H9 (cell line): ENCODE results near the gene DGCR8. TPM values are rescaled to one million over a fixed set of nuclear protein-coding genes. Genes with fewer than 3 reads are reported as not detected.

ENCODE experiments used
- DNase-seq: peaks from one replicate; pipeline ENCODE4 v3.0.0-alpha.2; 2017
- H2AFZ ChIP-seq: one replicate; pipeline ENCODE4 v1.6.1; 2013; ENCODE audit warnings: mild to moderate bottlenecking, low read length, control low read depth, moderate library complexity
- H2AK5ac ChIP-seq: 2 replicates; pipeline ENCODE4 v1.6.1; 2013; ENCODE audit warnings: low read length, control low read depth, mixed read lengths; ENCODE audit not compliant: insufficient read length
- H2BK120ac ChIP-seq: one replicate; pipeline ENCODE4 v1.6.1; 2013; ENCODE audit warnings: low read depth, mild to moderate bottlenecking, low read length, control low read depth, inconsistent platforms; ENCODE audit not compliant: poor library complexity, severe bottlenecking
- H2BK12ac ChIP-seq: 2 replicates; pipeline ENCODE4 v1.6.1; 2013; ENCODE audit warnings: low read length, control low read depth, mixed read lengths, low read depth; ENCODE audit not compliant: insufficient read length
- H2BK15ac ChIP-seq: 2 replicates; pipeline ENCODE4 v1.6.1; 2013; ENCODE audit warnings: low read depth, low read length, control low read depth
- H2BK20ac ChIP-seq: one replicate; pipeline ENCODE4 v1.6.1; 2013; ENCODE audit warnings: low read depth, mild to moderate bottlenecking, low read length, control low read depth, inconsistent platforms; ENCODE audit not compliant: poor library complexity, severe bottlenecking
- H2BK5ac ChIP-seq: 2 replicates; pipeline ENCODE4 v1.6.1; 2013; ENCODE audit warnings: low read length, control low read depth, mixed read lengths; ENCODE audit not compliant: insufficient read length
- H3K14ac ChIP-seq: 2 replicates; pipeline ENCODE4 v1.6.1; 2013; ENCODE audit warnings: low read length, control low read depth; ENCODE audit not compliant: insufficient read depth
- H3K18ac ChIP-seq: 2 replicates; pipeline ENCODE4 v1.6.1; 2013; ENCODE audit warnings: low read depth, mild to moderate bottlenecking, mixed read lengths, low read length, control low read depth; ENCODE audit not compliant: insufficient read length
- H3K23ac ChIP-seq: 2 replicates; pipeline ENCODE4 v1.6.1; 2013; ENCODE audit warnings: low read length, control low read depth, mixed read lengths, low read depth; ENCODE audit not compliant: insufficient read length
- H3K23me2 ChIP-seq: 2 replicates; pipeline ENCODE4 v1.6.1; 2013; ENCODE audit warnings: low read depth, mild to moderate bottlenecking, mixed read lengths, low read length, control low read depth; ENCODE audit not compliant: insufficient read length, poor library complexity, severe bottlenecking
- H3K27ac ChIP-seq: 2 replicates; pipeline ENCODE4 v1.5.1; 2013; ENCODE audit warnings: low read length, control low read depth, mixed read lengths, low read depth; ENCODE audit not compliant: insufficient read length
- H3K27me3 ChIP-seq: 2 replicates; pipeline ENCODE4 v1.6.1; 2013; ENCODE audit warnings: low read length, control low read depth, inconsistent platforms; ENCODE audit not compliant: insufficient read depth
- H3K4ac ChIP-seq: 2 replicates; pipeline ENCODE4 v1.6.1; 2013; ENCODE audit warnings: low read depth, mild to moderate bottlenecking, control low read depth, inconsistent platforms, low read length, moderate library complexity
- H3K4me1 ChIP-seq: 2 replicates; pipeline ENCODE4 v1.6.1; 2013; ENCODE audit warnings: low read length, control low read depth, inconsistent platforms; ENCODE audit not compliant: insufficient read depth
- H3K4me2 ChIP-seq: 2 replicates; pipeline ENCODE4 v1.6.1; 2013; ENCODE audit warnings: low read length, control low read depth, mixed read lengths; ENCODE audit not compliant: insufficient read length, insufficient read depth
- H3K56ac ChIP-seq: 2 replicates; pipeline ENCODE4 v1.6.1; 2013; ENCODE audit warnings: low read depth, mild to moderate bottlenecking, mixed read lengths, low read length, control low read depth; ENCODE audit not compliant: insufficient read length
- H3K79me1 ChIP-seq: 2 replicates; pipeline ENCODE4 v1.6.1; 2013; ENCODE audit warnings: low read depth, mild to moderate bottlenecking, moderate library complexity, low read length, control low read depth, inconsistent platforms; ENCODE audit not compliant: insufficient read depth, poor library complexity, severe bottlenecking
- H3K79me2 ChIP-seq: 2 replicates; pipeline ENCODE4 v1.6.1; 2013; ENCODE audit warnings: low read length, control low read depth, inconsistent platforms; ENCODE audit not compliant: insufficient read depth
- H3K9ac ChIP-seq: 2 replicates; pipeline ENCODE4 v1.6.1; 2013; ENCODE audit warnings: low read length, control low read depth, mixed read lengths; ENCODE audit not compliant: insufficient read length; ENCODE audit errors: extremely low read depth
- H3K9me3 ChIP-seq: one replicate; pipeline ENCODE4 v1.6.1; 2013; ENCODE audit warnings: low read depth, low read length, inconsistent platforms; ENCODE audit not compliant: control insufficient read depth
- H3T11ph ChIP-seq: one replicate; pipeline ENCODE4 v1.6.1; 2013; ENCODE audit warnings: mild to moderate bottlenecking, low read length, control low read depth, inconsistent platforms
- H4K20me1 ChIP-seq: one replicate; pipeline ENCODE4 v1.6.1; 2013; ENCODE audit not compliant: control insufficient read depth, insufficient read length, insufficient read depth
- H4K5ac ChIP-seq: 2 replicates; pipeline ENCODE4 v1.6.1; 2013; ENCODE audit warnings: low read depth, mild to moderate bottlenecking, mixed read lengths, low read length, control low read depth; ENCODE audit not compliant: insufficient read length
- H4K8ac ChIP-seq: replicated peaks from 2 replicates; pipeline ENCODE4 v1.6.1; 2013; ENCODE audit warnings: low read length, control low read depth, mixed read lengths, low read depth; ENCODE audit not compliant: insufficient read length
- H4K91ac ChIP-seq: 2 replicates; pipeline ENCODE4 v1.6.1; 2013; ENCODE audit warnings: low read depth, mild to moderate bottlenecking, moderate library complexity, mixed read lengths, low read length, control low read depth; ENCODE audit not compliant: insufficient read length
- H3K27ac Mint-ChIP-seq, 3 experiments: 2 replicates in 2 of 3; 3 replicates in 1 of 3; pipeline ENCODE4 v1.8.0; 2020 to 2021; ENCODE audit warnings: mixed read lengths in 3 of 3, mild to moderate bottlenecking in 1 of 3, moderate library complexity in 1 of 3
- H3K27me3 Mint-ChIP-seq: 2 replicates; pipeline ENCODE4 v1.8.0; 2021; ENCODE audit warnings: low read depth, mild to moderate bottlenecking, moderate library complexity, mixed read lengths
- H3K36me3 Mint-ChIP-seq, 3 experiments: 2 replicates in 2 of 3; 3 replicates in 1 of 3; pipeline ENCODE4 v1.8.0; 2020 to 2021; ENCODE audit warnings: low read depth in 3 of 3, mixed read lengths in 3 of 3; ENCODE audit not compliant: insufficient read depth in 1 of 3
- H3K4me1 Mint-ChIP-seq, 2 experiments: 2 replicates each; pipeline ENCODE4 v1.8.0; 2020; ENCODE audit warnings: mixed read lengths in 2 of 2
- H3K4me3 Mint-ChIP-seq, 2 experiments: 2 replicates in 1 of 2; 3 replicates in 1 of 2; pipeline ENCODE4 v1.8.0; 2020 to 2021; ENCODE audit warnings: mild to moderate bottlenecking in 2 of 2, mixed read lengths in 2 of 2, moderate library complexity in 1 of 2
- H3K9me3 Mint-ChIP-seq, 2 experiments: 2 replicates in 1 of 2; 3 replicates in 1 of 2; pipeline ENCODE4 v1.8.0; 2020; ENCODE audit warnings: mild to moderate bottlenecking in 2 of 2, mixed read lengths in 2 of 2, moderate library complexity in 1 of 2
- WGBS: extraction: QIAGEN DNeasy Blood & Tissue Kit; methylation state at CpG from one replicate; pipeline ENCODE4 v1.1.7; 2013; ENCODE audit warnings: missing lambda C conversion rate, low lambda C conversion rate, mixed read lengths; ENCODE audit not compliant: insufficient read length; ENCODE audit errors: extremely low coverage; 5-methylcytosine and 5-hydroxymethylcytosine counted together
- total RNA-seq: library from RNA; stranded (reverse); gene quantifications from 2 replicates; pipeline ENCODE4 v1.2.1, GENCODE V29; 2021
- TF ChIP-seq, protein P1 (sequence below): fragments of 200-600 bp; sonication (generic); conservative IDR thresholded peaks from 3 replicates; pipeline ENCODE4 v1.8.0; 2021; ENCODE audit warnings: antibody characterized with exemption, mild to moderate bottlenecking

DGCR8 gene
- total RNA-seq, 1 experiment from 2014 or later, result 74.5 TPM

DNA sequence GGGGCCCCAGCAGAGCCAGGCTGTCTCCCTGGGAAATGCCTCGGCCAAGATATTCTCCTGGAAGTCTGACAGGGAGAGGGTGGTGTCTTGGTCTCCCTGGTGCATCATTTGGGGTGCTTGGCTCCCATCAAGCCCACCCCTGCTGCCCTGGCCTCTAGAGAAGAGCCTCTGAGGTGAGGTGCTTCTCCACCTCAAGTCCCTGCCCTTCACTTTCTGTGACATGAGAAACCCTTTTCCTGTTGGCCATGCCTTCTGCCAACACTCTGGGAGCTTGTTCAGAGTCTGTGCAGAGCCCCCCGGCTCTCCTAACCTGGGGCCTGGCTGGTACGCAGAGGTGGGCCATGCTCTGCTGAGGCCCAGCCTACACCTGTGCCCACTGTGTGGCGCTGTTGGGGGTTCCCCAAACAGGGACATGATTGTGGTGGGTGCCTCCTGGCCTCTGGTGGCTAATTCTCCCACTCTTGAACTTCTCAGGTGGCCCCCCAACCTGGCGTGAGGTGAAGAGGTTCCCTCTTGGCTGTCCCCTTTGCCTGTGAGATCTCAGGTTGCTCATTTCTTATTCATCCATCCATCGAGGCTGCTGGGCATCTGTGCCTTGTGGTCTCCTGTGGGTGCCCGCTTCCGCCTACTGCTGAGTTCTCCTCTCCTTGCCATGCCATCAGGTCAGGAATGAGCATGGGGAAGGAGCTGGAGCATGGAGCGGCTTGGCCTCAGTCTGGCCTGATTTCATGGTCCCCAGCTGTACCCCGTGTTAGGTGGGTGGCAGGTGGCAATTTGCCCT lies 19.2 kb upstream of the DGCR8 start:
- TF ChIP-seq, protein P1, sequence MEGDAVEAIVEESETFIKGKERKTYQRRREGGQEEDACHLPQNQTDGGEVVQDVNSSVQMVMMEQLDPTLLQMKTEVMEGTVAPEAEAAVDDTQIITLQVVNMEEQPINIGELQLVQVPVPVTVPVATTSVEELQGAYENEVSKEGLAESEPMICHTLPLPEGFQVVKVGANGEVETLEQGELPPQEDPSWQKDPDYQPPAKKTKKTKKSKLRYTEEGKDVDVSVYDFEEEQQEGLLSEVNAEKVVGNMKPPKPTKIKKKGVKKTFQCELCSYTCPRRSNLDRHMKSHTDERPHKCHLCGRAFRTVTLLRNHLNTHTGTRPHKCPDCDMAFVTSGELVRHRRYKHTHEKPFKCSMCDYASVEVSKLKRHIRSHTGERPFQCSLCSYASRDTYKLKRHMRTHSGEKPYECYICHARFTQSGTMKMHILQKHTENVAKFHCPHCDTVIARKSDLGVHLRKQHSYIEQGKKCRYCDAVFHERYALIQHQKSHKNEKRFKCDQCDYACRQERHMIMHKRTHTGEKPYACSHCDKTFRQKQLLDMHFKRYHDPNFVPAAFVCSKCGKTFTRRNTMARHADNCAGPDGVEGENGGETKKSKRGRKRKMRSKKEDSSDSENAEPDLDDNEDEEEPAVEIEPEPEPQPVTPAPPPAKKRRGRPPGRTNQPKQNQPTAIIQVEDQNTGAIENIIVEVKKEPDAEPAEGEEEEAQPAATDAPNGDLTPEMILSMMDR, result peak; percentile 54
- no peaks in the 10 kb centered on the region for H3K79me2 ChIP-seq
- H3K18ac ChIP-seq, result no peak overlapping the region
- H4K91ac ChIP-seq, result no peak overlapping the region
- no peak overlapping the region for H2BK120ac ChIP-seq
- no CpG with 5 or more reads among the region's 10 CpGs for WGBS
- H3K9ac ChIP-seq, result no peak overlapping the region
- peaks cover 0 to 5% (median 3%) of the 10 kb centered on the region in 3 experiments; a peak in 2 of 7 replicates for H3K36me3 Mint-ChIP-seq
- H3K23me2 ChIP-seq, result no peaks in the 10 kb centered on the region
- H3K27ac ChIP-seq, result no peak overlapping the region
- H3K4me2 ChIP-seq, result no peak overlapping the region
- no peak overlapping the region for H3K14ac ChIP-seq
- H3T11ph ChIP-seq, result no peak overlapping the region
- no peak for DNase-seq
- H4K5ac ChIP-seq, result no peak overlapping the region
- H3K27me3 ChIP-seq, result no peaks in the 10 kb centered on the region
- no peaks in the 10 kb centered on the region; the same call in 1 of the 2 replicates for H3K27me3 Mint-ChIP-seq
- H3K9me3 ChIP-seq, result no peaks in the 10 kb centered on the region
- H3K56ac ChIP-seq, result no peak overlapping the region
- H3K27ac Mint-ChIP-seq, result no peak overlapping the region
- H2BK15ac ChIP-seq, result no peak overlapping the region
- H3K79me1 ChIP-seq, result no peaks in the 10 kb centered on the region
- no peak overlapping the region for H2BK5ac ChIP-seq
- no peak overlapping the region for H3K23ac ChIP-seq
- no peaks in the 10 kb centered on the region for H3K4me1 Mint-ChIP-seq
- no peak overlapping the region for H2BK12ac ChIP-seq
- no peak overlapping the region for H3K4me3 Mint-ChIP-seq
- no peak overlapping the region for H4K8ac ChIP-seq
- no peaks in the 10 kb centered on the region for H3K9me3 Mint-ChIP-seq
- no peak overlapping the region for H2BK20ac ChIP-seq
- H2AFZ ChIP-seq, result no peak overlapping the region
- H2AK5ac ChIP-seq, result no peak overlapping the region
- H3K4ac ChIP-seq, result no peak overlapping the region
- no peaks in the 10 kb centered on the region for H3K4me1 ChIP-seq
- H4K20me1 ChIP-seq, result no peaks in the 10 kb centered on the region
